ENCODE data around the gene SYNPR. TPM values are rescaled to one million over a fixed set of nuclear protein-coding genes. Genes with fewer than 3 reads are reported as not detected.

The SYNPR gene
- total RNA-seq, 1 experiment from 2014 or later: 0.85 TPM

- no peaks in the 10 kb centered on the region for H3K36me3 Mint-ChIP-seq
- no peak overlapping the region for H3K4me3 Mint-ChIP-seq
- no peak overlapping the region for H3K27ac Mint-ChIP-seq
- TF ChIP-seq, protein P1, sequence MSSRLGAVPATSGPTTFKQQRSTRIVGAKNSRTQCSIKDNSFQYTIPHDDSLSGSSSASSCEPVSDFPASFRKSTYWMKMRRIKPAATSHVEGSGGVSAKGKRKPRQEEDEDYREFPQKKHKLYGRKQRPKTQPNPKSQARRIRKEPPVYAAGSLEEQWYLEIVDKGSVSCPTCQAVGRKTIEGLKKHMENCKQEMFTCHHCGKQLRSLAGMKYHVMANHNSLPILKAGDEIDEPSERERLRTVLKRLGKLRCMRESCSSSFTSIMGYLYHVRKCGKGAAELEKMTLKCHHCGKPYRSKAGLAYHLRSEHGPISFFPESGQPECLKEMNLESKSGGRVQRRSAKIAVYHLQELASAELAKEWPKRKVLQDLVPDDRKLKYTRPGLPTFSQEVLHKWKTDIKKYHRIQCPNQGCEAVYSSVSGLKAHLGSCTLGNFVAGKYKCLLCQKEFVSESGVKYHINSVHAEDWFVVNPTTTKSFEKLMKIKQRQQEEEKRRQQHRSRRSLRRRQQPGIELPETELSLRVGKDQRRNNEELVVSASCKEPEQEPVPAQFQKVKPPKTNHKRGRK (CRISPR knock-in tag; IDR thresholded peaks at IDR 0.05; ENCODE audit: borderline replicate concordance): no peak
- TF ChIP-seq, protein P2, sequence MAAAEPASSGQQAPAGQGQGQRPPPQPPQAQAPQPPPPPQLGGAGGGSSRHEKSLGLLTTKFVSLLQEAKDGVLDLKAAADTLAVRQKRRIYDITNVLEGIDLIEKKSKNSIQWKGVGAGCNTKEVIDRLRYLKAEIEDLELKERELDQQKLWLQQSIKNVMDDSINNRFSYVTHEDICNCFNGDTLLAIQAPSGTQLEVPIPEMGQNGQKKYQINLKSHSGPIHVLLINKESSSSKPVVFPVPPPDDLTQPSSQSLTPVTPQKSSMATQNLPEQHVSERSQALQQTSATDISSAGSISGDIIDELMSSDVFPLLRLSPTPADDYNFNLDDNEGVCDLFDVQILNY (CRISPR knock-in tag; IDR thresholded peaks at IDR 0.05): no peak
- DNase-seq (ENCODE audit: low spot score) (no peak), ATAC-seq (no peak)
- POLR2A ChIA-PET: no interaction called here
- no peaks in the 10 kb centered on the region for H3K9me3 Mint-ChIP-seq
- CTCF ChIA-PET: interaction anchor here (0.8 to 5.1 kb wide), 10 partner anchors 8 to 466 kb away, joined by 3 to 57 read pairs (median 6); partner anchors contain the start of gene C3orf49
- peaks cover 6% of the 10 kb centered on the region; the same call in 1 of the 2 replicates for H3K4me1 Mint-ChIP-seq
- no peaks in the 10 kb centered on the region for H3K27me3 Mint-ChIP-seq (ENCODE audit: low read depth)
Measured at GRCh38 chr3:63352008-63352279, 73.8 kb downstream of the SYNPR start.

GRCh38 chr3:63353383-63353782, 75.3 kb downstream of the SYNPR start:
- ChIA-PET CTCF (interaction anchor here (2.1 to 2.6 kb wide), 2 partner anchors 10 to 309 kb away, joined by 5 to 7 read pairs; no protein-coding TSS in a partner anchor), POLR2A (no interaction called here)
- Mint-ChIP-seq H3K9me3 (peaks cover 4% of the 10 kb centered on the region), H3K4me3 (no peak overlapping the region), H3K27me3 (ENCODE audit: low read depth) (no peaks in the 10 kb centered on the region; the same call in 1 of the 2 replicates), H3K4me1 (peaks cover 6% of the 10 kb centered on the region; the same call in 1 of the 2 replicates), H3K36me3 (no peaks in the 10 kb centered on the region), H3K27ac (no peak overlapping the region)
- DNase-seq (ENCODE audit: low spot score) (no peak), ATAC-seq (no peak)
- TF ChIP-seq ZNF232 (CRISPR knock-in tag; IDR thresholded peaks at IDR 0.05) (no peak), SP1 (CRISPR knock-in tag; conservative IDR thresholded peaks at IDR 0.05) (no peak), NR3C1 (CRISPR knock-in tag; conservative IDR thresholded peaks at IDR 0.05; ENCODE audit: low read depth) (no peak), FOXP1 (CRISPR knock-in tag; IDR thresholded peaks at IDR 0.05; ENCODE audit: borderline replicate concordance) (no peak), FOXK1 (CRISPR knock-in tag; IDR thresholded peaks at IDR 0.05) (no peak), NR1H2 (CRISPR knock-in tag; IDR thresholded peaks at IDR 0.05) (no peak), PREB (CRISPR knock-in tag; IDR thresholded peaks at IDR 0.05; ENCODE audit: borderline replicate concordance) (no peak), IRF1 (CRISPR knock-in tag; IDR thresholded peaks at IDR 0.05) (no peak), ERG (CRISPR knock-in tag; IDR thresholded peaks at IDR 0.05) (no peak), EMX1 (CRISPR knock-in tag; IDR thresholded peaks at IDR 0.05) (no peak), TCF7 (CRISPR knock-in tag; IDR thresholded peaks at IDR 0.05; ENCODE audit: low read depth) (no peak), CBFB (CRISPR knock-in tag; IDR thresholded peaks at IDR 0.05; ENCODE audit: low read depth) (no peak), ZNF416 (CRISPR knock-in tag; IDR thresholded peaks at IDR 0.05) (no peak), ETV6 (CRISPR knock-in tag; IDR thresholded peaks at IDR 0.05) (no peak), ESRRA (CRISPR knock-in tag; IDR thresholded peaks at IDR 0.05; ENCODE audit: borderline replicate concordance) (no peak), TEAD1 (CRISPR knock-in tag; IDR thresholded peaks at IDR 0.05) (no peak)
- TF ChIP-seq, protein P3, sequence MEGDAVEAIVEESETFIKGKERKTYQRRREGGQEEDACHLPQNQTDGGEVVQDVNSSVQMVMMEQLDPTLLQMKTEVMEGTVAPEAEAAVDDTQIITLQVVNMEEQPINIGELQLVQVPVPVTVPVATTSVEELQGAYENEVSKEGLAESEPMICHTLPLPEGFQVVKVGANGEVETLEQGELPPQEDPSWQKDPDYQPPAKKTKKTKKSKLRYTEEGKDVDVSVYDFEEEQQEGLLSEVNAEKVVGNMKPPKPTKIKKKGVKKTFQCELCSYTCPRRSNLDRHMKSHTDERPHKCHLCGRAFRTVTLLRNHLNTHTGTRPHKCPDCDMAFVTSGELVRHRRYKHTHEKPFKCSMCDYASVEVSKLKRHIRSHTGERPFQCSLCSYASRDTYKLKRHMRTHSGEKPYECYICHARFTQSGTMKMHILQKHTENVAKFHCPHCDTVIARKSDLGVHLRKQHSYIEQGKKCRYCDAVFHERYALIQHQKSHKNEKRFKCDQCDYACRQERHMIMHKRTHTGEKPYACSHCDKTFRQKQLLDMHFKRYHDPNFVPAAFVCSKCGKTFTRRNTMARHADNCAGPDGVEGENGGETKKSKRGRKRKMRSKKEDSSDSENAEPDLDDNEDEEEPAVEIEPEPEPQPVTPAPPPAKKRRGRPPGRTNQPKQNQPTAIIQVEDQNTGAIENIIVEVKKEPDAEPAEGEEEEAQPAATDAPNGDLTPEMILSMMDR (IDR thresholded peaks at IDR 0.05): no peak
- TF ChIP-seq, protein P4, sequence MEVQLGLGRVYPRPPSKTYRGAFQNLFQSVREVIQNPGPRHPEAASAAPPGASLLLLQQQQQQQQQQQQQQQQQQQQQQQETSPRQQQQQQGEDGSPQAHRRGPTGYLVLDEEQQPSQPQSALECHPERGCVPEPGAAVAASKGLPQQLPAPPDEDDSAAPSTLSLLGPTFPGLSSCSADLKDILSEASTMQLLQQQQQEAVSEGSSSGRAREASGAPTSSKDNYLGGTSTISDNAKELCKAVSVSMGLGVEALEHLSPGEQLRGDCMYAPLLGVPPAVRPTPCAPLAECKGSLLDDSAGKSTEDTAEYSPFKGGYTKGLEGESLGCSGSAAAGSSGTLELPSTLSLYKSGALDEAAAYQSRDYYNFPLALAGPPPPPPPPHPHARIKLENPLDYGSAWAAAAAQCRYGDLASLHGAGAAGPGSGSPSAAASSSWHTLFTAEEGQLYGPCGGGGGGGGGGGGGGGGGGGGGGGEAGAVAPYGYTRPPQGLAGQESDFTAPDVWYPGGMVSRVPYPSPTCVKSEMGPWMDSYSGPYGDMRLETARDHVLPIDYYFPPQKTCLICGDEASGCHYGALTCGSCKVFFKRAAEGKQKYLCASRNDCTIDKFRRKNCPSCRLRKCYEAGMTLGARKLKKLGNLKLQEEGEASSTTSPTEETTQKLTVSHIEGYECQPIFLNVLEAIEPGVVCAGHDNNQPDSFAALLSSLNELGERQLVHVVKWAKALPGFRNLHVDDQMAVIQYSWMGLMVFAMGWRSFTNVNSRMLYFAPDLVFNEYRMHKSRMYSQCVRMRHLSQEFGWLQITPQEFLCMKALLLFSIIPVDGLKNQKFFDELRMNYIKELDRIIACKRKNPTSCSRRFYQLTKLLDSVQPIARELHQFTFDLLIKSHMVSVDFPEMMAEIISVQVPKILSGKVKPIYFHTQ (CRISPR knock-in tag; IDR thresholded peaks at IDR 0.05): no peak

All from WTC11 (cell line).